CD4-positive, alpha-beta T cell (primary cell): ENCODE results near the gene KRT75. TPM values are rescaled to one million over a fixed set of nuclear protein-coding genes. Genes with fewer than 3 reads are reported as not detected.

Source experiments
- ATAC-seq: fragments of 200-7000 bp; cut with Tn5 transposase; one replicate; pipeline ENCODE4 v1.10.0; 2022; ENCODE audit warnings: mild to moderate bottlenecking; ENCODE audit not compliant: poor library complexity
- CTCF ChIA-PET: fragments of 350-600 bp; sonication (Branson Sonifier 250); formaldehyde crosslinking; loops from one replicate; lab custom pipeline; 2021; ENCODE audit warnings: antibody characterized with exemption, inconsistent platforms; lab: Charles Lee
- POLR2A ChIA-PET: fragments of 350-600 bp; sonication (Branson Sonifier 250); formaldehyde crosslinking; loops from one replicate; lab custom pipeline; 2021; ENCODE audit warnings: antibody characterized with exemption, inconsistent platforms; lab: Charles Lee
- DNase-seq, 14 experiments: peaks; one replicate each; pipeline ENCODE4 v3.0.0-alpha.2; 2013 to 2020; ENCODE audit warnings: mixed read lengths in 2 of 14
- H3K27ac ChIP-seq, 2 donors: one replicate each; pipeline versions ENCODE4 v1.5.1 to v1.7.0; 2013; ENCODE audit warnings: low read length in 2 of 2, low read depth in 1 of 2, mild to moderate bottlenecking in 1 of 2
- H3K27me3 ChIP-seq, 2 experiments: 1 replicate in 1 of 2; 2 replicates in 1 of 2; pipeline versions ENCODE4 v1.6.1 to v1.7.0; 2013; ENCODE audit warnings: low read length in 2 of 2, control low read depth in 1 of 2, mild to moderate bottlenecking in 1 of 2, moderate library complexity in 1 of 2; ENCODE audit not compliant: insufficient read depth in 2 of 2, control insufficient read depth in 1 of 2
- H3K36me3 ChIP-seq: one replicate; pipeline ENCODE4 v1.6.1; 2013; ENCODE audit warnings: low read length, control low read depth; ENCODE audit not compliant: insufficient read depth
- H3K4me1 ChIP-seq: one replicate; pipeline ENCODE4 v1.6.1; 2013; ENCODE audit warnings: low read length, control low read depth; ENCODE audit not compliant: insufficient read depth
- H3K4me3 ChIP-seq: one replicate; pipeline ENCODE4 v1.5.1; 2013; ENCODE audit warnings: mild to moderate bottlenecking, low read length, moderate library complexity
- H3K9me3 ChIP-seq, 2 experiments: 1 replicate in 1 of 2; 2 replicates in 1 of 2; pipeline versions ENCODE4 v1.6.1 to v1.7.0; 2013; ENCODE audit warnings: low read length in 2 of 2, mild to moderate bottlenecking in 2 of 2, control low read depth in 1 of 2, moderate library complexity in 1 of 2; ENCODE audit not compliant: control insufficient read depth in 1 of 2, insufficient read depth in 1 of 2
- H3K27ac Mint-ChIP-seq: one replicate; pipeline ENCODE4 v1.8.0; 2020; ENCODE audit warnings: mixed read lengths
- H3K27me3 Mint-ChIP-seq: one replicate; pipeline ENCODE4 v1.8.0; 2021; ENCODE audit warnings: mixed read lengths
- H3K36me3 Mint-ChIP-seq: one replicate; pipeline ENCODE4 v1.8.0; 2021; ENCODE audit warnings: low read depth, mixed read lengths
- H3K4me1 Mint-ChIP-seq: one replicate; pipeline ENCODE4 v1.8.0; 2021; ENCODE audit warnings: low read depth, mixed read lengths
- H3K4me3 Mint-ChIP-seq: one replicate; pipeline ENCODE4 v1.8.0; 2020; ENCODE audit warnings: mild to moderate bottlenecking, mixed read lengths
- H3K9me3 Mint-ChIP-seq: one replicate; pipeline ENCODE4 v1.8.0; 2020; ENCODE audit warnings: mixed read lengths
- intact Hi-C, 2 experiments: fragments of 100-400 bp; cut with DNase I in 1 of 2; cut with micrococcal nuclease in 1 of 2; formaldehyde crosslinking; loops; one replicate each; pipeline versions ENCODE4 v1.15.1 to v1.9.0; 2023 to 2025; cut with DNase I, micrococcal nuclease
- total RNA-seq, 174 experiments: library from RNA in 2 of 174; stranded (reverse) in 2 of 174; gene quantifications; one replicate each; pipeline ENCODE4 v1.2.3 and lab custom pipeline; 2021 to 2026
- TF ChIP-seq, protein P1 (sequence below): fragments of 200-600 bp; IDR thresholded peaks from one replicate; pipeline ENCODE4 v1.8.0; 2022; ENCODE audit warnings: antibody characterized with exemption, mild to moderate bottlenecking

KRT75 gene
- total RNA-seq, 2 experiments from 2014 or later: not detected

DNA sequence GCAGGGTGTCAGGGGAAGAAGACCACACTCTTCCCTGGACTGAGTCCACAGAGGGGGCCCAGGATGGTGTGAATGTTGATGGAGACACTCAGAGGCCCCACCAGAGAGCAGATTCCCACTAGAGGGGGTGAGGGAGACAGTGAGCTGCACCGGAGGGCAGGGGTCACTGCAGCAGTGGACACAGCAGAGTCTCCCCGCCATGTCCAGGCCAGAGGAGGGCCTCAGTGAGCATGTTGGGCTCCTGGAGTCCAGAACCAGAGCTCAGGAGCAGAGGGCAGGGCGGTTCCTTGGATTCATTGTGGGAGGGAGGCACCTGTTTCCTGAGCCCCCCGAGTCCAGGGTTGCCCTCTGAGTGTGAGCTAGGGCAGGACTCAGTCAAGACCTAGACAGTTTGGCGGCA lies 26.3 kb downstream of the KRT75 start:
- DNase-seq: no peak
- ChIA-PET CTCF (no interaction called here), POLR2A (no interaction called here)
- H3K27ac Mint-ChIP-seq: no peak overlapping the region
- H3K27me3 Mint-ChIP-seq: peaks cover 17% of the 10 kb centered on the region
- Histone ChIP-seq H3K9me3 (peaks cover 0 to 3% of the 10 kb centered on the region in 2 experiments), H3K27ac (no peak overlapping the region), H3K27me3 (peaks cover 0 to 3% of the 10 kb centered on the region in 2 experiments), H3K36me3 (no peaks in the 10 kb centered on the region), H3K4me3 (no peak overlapping the region), H3K4me1 (no peaks in the 10 kb centered on the region)
- intact Hi-C loops: no loop called here
- H3K4me1 Mint-ChIP-seq: no peaks in the 10 kb centered on the region
- no peak for ATAC-seq
- H3K36me3 Mint-ChIP-seq: no peaks in the 10 kb centered on the region
- TF ChIP-seq, protein P1, sequence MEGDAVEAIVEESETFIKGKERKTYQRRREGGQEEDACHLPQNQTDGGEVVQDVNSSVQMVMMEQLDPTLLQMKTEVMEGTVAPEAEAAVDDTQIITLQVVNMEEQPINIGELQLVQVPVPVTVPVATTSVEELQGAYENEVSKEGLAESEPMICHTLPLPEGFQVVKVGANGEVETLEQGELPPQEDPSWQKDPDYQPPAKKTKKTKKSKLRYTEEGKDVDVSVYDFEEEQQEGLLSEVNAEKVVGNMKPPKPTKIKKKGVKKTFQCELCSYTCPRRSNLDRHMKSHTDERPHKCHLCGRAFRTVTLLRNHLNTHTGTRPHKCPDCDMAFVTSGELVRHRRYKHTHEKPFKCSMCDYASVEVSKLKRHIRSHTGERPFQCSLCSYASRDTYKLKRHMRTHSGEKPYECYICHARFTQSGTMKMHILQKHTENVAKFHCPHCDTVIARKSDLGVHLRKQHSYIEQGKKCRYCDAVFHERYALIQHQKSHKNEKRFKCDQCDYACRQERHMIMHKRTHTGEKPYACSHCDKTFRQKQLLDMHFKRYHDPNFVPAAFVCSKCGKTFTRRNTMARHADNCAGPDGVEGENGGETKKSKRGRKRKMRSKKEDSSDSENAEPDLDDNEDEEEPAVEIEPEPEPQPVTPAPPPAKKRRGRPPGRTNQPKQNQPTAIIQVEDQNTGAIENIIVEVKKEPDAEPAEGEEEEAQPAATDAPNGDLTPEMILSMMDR: no peak
- H3K4me3 Mint-ChIP-seq: no peak overlapping the region
- H3K9me3 Mint-ChIP-seq: no peaks in the 10 kb centered on the region

DNA sequence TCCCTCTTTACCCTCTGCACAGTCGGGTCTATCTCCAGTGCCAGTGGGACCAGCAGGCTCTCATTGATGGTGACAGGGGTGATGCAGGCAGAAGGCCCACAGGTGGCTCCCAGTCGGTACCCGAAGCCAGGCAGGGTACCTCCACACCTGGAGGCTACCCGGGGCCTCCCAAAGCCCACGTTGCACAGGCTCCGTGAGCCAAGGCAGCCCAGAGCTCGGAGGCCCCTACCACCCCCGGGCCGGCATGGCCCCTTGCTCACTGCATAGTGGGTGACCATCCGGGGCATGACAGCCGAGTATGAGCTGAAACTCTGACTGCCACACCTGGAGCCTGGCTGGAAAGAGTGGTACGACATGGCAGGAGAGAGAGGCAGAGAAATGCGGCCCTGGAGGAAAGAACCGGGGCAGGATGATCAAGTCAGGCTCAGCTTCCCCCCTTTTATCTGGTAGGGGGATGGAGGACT lies 28.2 kb downstream of the KRT75 start, which contains the start of gene KRT82:
Gene KRT82, minus strand, starts transcription at position 414 of the 464 bp plus-strand sequence. Its CDS starts 58 bp downstream, at position 356.
- Histone ChIP-seq H3K27me3 (peaks cover 0 to 5% of the 10 kb centered on the region in 2 experiments), H3K36me3 (no peaks in the 10 kb centered on the region), H3K4me1 (no peaks in the 10 kb centered on the region), H3K4me3 (no peak within 1 kb of the TSS), H3K27ac (no peak within 1 kb of the TSS), H3K9me3 (peaks cover 0 to 3% of the 10 kb centered on the region in 2 experiments)
- Mint-ChIP-seq H3K4me1 (no peaks in the 10 kb centered on the region), H3K27me3 (peaks cover 13% of the 10 kb centered on the region), H3K4me3 (no peak within 1 kb of the TSS), H3K27ac (no peak within 1 kb of the TSS), H3K9me3 (no peaks in the 10 kb centered on the region), H3K36me3 (no peaks in the 10 kb centered on the region)
- CTCF ChIA-PET: no interaction called here
- DNase-seq (no peak), ATAC-seq (no peak)
- TF ChIP-seq, protein P1: no peak
- intact Hi-C loops: no loop called here
- POLR2A ChIA-PET: no interaction called here

DNA sequence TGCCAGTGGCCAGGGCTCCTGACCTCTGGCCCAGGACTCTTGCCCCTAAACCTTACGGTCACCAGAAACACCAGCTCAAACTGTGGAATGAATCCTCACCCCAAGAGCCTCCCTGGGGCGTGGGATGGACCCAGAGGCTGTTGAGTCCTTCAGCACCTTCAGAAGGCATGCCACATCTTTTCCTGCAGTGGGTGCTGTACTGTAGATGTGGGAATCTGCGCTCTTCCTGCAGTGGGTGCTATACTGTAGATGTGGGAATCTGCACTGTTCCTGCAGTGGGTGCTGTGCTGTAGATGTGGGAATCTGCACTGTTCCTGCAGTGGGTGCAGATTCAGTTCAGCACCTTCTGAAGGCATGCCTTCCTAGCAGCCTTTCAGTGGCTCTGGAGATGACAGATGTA lies 29.2 kb downstream of the KRT75 start:
- ATAC-seq (no peak), DNase-seq (no peak)
- Mint-ChIP-seq H3K27ac (no peak overlapping the region), H3K4me1 (no peaks in the 10 kb centered on the region), H3K9me3 (no peaks in the 10 kb centered on the region), H3K27me3 (peaks cover 10% of the 10 kb centered on the region), H3K4me3 (no peak overlapping the region), H3K36me3 (no peaks in the 10 kb centered on the region)
- H3K36me3 ChIP-seq: no peaks in the 10 kb centered on the region
- intact Hi-C loops: no loop called here
- H3K4me1 ChIP-seq: no peaks in the 10 kb centered on the region
- CTCF ChIA-PET: no interaction called here
- H3K27ac ChIP-seq: no peak overlapping the region
- H3K4me3 ChIP-seq: no peak overlapping the region
- peaks cover 0 to 5% of the 10 kb centered on the region in 2 experiments for H3K27me3 ChIP-seq
- TF ChIP-seq, protein P1: no peak
- H3K9me3 ChIP-seq: peaks cover 0 to 3% of the 10 kb centered on the region in 2 experiments
- POLR2A ChIA-PET: no interaction called here
